Inflammatory macrophage treated with lipopolysaccharide for 1 hour (primary cell): ENCODE measurements around the gene IPO7.
"Not testable (repeated sequence)": the region's sequence is repeated elsewhere in the genome, so short reads cannot be mapped to it uniquely, and the experiment has no call there.

Experiments
- DNase-seq, 2 donors: peaks; one replicate each; pipeline ENCODE4 v3.0.0-alpha.2; 2020 to 2022

The IPO7 gene

DNA sequence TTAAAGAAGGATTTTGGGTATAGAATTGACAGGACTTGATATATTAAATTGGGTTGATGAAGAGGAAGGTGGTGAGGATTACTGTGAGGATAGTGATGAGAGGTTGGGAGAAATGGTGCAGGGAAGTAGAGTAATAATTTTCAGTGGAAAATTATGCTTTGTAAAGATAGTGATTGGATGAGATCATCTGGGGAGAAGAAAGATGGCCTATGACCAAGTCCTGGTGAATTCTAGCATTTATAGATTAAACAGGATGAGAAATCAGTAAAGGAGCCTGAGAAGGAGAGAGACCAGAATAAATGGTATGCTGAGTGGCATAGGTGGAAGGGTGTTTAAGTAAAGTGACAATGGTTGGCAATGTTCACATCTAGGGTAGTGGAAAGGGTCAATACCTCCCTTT lies 15.0 kb downstream of the IPO7 start:
- no peak for DNase-seq

- DNase-seq: not testable (repeated sequence)
These were observed 17.4 kb downstream of the IPO7 start for GRCh38 chr11:9401884-9402283.

DNA sequence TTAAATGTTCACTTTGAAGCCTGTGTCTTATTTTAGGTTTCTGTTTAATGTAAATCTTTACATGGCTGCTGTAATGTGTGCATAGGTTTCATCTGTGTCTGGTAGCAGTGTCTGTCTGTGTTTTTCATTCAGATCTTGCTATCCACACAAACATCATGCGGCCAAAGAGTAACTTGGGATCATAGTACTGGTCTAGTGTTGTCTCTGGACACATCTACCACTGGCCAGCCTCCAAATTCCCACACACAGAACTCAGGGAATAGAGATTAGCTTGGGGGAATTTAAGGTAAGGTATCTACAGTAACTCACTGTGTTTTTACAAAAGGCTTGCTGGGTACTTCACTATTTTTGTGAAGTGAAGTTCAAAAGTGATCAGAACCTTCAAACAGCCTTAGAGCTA lies 44.3 kb downstream of the IPO7 start:
- DNase-seq: no peak

- DNase-seq: no peak
These were observed 54.2 kb downstream of the IPO7 start for GRCh38 chr11:9438611-9439010.

DNA sequence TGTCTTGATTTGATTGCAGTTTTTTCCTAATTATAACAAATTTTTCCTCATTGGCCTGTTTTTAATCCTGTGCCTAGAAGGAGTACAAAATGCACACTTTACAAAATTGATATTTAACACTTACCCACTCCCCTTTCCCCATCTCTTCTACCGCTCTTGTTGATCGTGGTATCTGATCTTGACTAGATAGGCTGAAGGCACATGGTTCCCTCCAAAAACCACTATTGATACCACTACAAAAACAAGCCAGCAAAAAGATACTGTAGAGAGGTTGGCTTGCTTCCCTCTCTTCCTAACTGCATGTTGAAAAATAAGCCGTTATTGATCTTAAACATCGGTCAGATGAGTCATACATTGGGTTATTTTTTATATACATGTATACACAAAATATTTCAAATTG lies 61.8 kb downstream of the IPO7 start:
- no peak for DNase-seq

DNA sequence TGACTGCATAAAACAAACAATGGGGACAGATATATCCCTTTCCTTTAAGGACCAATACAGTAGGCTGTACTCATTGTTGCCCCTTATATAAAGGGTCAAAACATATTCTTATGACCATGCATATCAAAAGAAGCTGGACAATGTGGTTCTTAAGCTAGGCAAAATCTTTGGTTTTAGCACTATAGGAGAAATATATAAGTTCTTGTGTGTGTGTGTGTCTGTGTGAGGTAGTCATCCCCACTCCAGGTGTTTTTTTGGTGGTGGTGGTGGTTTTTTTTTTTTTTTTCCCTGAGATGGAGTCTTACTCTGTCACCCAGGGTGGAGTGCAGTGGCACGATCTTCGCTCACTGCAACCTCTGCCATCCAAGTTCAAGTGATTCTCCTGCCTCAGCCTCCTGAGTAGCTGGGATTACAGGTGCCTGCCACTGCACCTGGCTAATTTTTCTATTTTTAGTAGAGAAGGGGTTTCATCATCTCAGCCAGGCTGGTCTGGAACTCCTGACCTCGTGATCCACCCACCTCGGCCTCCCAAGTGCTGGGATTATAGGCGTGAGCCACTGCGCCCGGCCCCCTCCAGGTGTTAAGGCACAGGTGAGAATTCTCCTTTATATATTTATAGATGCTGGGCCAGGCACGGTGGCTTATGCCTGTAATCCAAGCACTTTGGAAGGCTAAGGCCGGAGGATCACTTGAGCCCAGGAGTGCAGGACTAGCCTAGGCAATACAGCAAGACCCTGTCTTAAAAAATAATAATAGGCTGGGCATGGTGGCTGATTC lies 64.3 kb downstream of the IPO7 start:
- DNase-seq: no peak

DNA sequence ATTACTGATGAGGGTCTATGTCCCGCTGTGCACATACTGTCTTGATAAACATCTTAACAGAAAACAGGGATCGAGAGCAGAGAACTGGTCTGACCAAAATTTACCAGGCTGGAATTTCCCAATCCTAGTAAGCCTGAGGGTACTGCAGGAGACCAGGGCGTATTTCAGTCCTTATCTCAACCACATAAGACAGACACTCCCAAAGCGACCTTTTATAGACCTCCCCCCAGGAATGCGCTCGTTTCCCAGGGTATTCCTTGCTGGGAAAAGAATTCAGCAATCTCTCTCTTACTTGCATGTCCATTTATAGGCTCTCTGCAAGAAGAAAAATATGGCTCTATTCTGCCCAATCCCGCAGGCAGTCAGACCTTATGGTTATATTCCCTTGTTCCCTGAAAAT lies 67.6 kb downstream of the IPO7 start:
- DNase-seq: not testable (repeated sequence)

DNA sequence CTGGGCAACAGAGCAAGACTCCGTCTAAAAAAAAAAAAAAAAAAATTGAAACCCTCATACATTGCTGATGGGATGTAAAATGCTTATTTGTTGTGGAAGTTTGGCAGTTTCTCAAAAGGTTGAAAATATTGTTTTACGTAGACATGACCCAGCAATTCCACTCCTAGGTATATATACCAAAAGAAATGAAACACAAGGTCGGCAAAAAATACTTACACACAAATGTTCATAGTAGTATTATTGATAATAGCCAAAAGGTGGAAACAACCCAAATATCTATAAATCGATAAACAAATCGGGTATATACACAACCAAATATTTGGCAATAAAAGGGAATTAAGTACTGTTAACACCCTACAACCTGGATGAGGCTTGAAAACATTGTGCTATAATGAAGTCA lies 71.3 kb downstream of the IPO7 start:
- no peak for DNase-seq

DNA sequence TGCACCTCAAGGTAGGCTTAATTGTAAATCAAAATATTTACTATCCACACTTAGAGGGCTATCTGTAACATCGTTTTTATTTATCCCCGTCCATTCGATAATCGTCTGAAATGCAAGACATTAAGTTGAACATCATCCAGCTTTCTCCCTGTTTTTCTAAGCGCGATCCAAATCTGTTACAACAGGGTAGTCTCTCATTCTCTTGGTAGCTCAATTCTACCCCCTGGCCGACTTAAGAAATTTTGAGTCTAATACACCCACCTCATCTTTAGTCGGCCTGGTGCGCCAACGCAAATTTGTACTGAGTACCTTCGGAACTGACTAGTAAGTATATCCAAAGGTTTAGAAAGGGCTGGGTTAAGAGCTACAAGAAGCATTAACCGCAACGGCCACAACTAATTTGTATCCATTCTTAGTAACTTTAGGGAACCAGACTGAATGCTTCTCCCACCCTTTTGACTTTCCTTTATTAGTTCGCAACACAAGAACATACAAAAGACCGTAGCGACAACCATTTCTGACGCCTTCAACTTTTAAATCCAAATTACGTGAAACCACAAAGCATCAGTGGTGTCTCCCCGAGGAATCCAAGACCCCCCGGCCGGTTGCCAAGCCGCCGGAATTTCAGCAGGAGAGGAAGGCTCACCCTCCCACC lies 75.3 kb downstream of the IPO7 start:
- DNase-seq: peak; percentile 62 to 70

GRCh38 chr11:9460322-9461062 lies 76.0 kb downstream of the IPO7 start, which contains the start of gene ZNF143:
ZNF143 (plus strand) TSS chr11:9461012; CDS start chr11:9471309, 10,297 bp downstream.
- DNase-seq: peak; percentile 100

DNA sequence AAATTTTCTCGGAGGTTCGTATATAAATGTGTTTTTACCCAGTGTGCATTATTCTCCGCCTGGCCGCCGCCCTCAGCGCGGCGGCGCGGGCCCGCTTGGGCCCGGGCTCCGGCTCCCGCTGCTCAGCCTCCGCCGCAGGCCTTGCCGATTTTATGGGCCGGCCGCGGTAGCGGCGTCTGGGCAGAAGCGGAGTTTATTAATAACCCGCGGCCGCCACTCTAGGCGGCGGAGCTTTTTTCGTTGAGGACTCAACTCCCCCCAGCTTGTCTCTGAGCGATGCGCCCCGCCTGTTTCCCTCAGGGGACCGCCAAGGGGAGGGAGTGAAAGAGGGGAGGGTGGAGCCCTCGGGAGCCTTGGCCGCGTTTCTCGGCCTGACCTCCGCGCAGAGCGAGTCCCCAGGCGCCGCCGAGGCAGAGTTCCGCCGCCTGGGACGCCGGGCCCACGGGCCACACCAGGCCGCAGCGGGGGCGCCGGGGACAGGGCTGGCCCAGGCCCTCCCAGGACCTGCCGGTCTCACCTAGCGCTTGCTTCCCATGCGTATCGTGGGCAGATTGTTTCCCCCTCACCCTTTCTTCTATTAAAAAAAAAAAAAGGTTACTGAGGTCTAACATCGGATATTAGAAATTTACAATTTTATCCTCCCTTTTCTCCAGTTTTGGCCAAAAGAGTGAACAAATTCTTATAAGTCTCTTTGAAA lies 76.8 kb downstream of the IPO7 start:
- peak in 1 of 2 donors; percentile 68 for DNase-seq

GRCh38 chr11:9461760-9462134 lies 77.3 kb downstream of the IPO7 start:
- DNase-seq: peak; percentile 48 to 58

DNA sequence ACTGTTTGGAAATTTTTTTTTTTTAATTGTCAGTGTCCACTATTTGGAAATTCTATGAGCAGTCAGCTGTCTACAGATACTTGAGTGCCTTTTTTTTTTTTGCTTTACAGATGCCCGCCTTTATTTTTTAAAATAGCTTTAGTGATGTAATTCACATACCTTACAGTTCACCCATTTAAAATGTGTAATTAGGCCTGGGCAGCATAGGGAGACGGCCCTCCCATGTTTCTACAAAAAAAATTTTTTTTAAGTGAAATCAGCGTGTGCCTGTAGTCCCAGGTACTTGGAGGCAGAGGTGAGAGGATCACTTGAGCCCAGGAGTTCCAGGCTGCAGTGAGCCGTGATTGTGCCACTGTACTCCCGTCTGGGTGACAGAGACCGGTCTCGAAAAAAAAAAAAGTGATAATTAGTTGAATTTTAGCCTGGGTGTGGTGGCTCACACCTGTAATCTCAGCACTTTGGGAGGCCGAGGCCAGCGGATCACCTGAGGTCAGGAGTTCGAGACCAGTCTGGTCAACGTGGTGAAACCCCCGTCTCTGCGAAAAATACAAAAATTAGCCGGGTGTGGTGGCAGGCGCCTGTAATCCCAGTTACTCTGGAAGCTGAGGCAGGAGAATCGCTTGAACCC lies 77.8 kb downstream of the IPO7 start:
- peak in 1 of 2 donors; percentile 24 for DNase-seq

- DNase-seq: no peak
These were observed 78.5 kb downstream of the IPO7 start for GRCh38 chr11:9462806-9463537.

- no peak for DNase-seq
These were observed 86.3 kb downstream of the IPO7 start for GRCh38 chr11:9470765-9471164.

DNA sequence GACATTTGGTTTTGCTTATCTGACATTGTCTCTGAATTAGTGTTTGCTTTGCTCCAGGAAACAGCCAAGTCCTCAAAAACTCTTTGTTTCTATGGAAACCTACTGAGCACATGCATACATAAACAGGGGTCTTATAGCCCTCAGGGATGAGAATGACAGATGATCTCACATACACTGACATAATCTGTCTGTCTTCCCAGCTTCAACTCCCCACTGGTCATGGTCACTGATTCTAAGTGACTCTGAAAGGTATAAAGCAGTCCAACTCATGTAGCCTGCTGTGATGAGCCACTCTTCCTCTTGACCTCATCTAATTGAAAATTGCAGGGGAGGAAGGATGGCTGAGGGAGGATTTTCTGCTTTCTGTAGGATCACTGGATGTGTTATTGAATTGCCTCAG lies 89.0 kb downstream of the IPO7 start:
- DNase-seq: no peak

DNA sequence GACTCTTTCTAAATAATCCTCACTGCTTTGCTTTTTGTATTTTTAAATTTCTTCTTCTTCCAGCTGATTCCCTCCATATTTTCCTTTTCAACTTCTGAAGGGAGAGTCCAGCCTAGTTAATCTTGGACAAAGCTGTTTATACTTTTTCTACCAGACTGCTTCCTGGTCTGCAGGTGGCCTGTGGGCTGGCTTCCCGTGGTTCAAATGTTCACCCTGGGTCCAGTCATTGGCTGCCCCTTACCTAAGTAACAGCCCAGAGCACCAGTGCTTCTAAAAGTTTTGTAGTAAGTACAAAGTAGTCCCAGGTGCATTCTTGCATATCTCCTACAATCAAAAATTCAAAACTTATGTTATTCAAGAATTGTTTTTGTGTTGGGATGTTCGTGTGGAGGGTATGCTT lies 95.4 kb downstream of the IPO7 start:
- DNase-seq: no peak

DNA sequence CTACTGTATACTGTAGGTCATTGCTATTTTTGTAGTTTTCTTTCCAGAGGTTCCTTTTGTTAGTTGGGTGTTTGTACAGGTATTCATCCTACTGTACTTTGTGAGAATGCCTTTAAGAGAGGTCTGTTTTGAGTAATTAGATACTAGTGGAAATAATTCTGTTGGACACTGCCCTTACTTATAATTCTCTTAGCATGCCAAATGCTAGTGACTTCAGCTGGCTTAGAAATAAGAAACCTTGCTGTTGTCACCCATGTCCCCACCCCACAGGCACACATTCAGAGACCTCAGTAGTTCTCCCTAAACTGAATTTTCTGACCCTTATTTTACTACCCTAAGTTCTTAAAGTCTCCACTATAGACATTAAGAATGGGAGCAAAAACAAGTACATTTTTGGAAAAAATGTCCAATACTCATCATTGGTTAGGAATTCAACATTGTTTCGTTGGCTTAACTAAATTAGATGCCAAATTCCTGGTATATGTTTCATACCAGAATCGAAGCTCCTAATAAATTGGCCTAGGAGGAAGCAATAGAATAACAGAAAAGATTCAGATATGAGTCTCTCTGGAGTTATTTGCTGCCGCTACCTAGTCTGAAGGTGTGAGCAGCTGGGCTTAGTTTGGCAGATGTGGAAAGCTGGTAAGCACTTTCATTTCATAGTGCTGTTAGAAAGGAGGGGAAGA lies 104.8 kb downstream of the IPO7 start:
- DNase-seq: no peak

- DNase-seq: no peak
These were observed 105.9 kb downstream of the IPO7 start for GRCh38 chr11:9490376-9490775.

GRCh38 chr11:9493492-9493891 lies 109.0 kb downstream of the IPO7 start:
- DNase-seq: no peak

DNA sequence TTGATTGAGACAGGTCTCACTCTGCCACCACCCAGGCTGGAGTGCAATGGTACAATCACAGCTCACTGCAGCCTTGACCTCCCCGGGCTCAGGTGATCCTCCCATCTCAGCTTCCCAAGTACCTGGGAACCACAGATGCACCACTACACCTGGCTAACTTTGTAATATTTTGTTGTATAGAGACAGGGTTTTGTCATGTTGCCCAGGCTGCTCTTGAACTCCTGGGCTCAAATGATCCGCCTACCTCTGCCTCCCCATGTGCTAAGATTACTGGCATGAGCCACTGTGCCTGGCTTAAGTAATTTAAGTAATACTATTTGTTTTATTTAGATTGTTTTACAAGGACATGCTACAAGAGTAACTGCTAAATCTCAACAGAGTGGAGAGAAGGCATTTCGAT lies 109.9 kb downstream of the IPO7 start:
- no peak for DNase-seq
